Central memory CD4-positive, alpha-beta T cell (primary cell): ENCODE data around the gene DCAF4.
"Not testable (repeated sequence)": the region's sequence is repeated elsewhere in the genome, so short reads cannot be mapped to it uniquely, and the experiment has no call there.

Experiments
- DNase-seq: peaks from one replicate; pipeline ENCODE4 v3.0.0; 2022

The DCAF4 gene

GRCh38 chr14:72975770-72976169 is 49.5 kb downstream of the DCAF4 start:
- DNase-seq = no peak

GRCh38 chr14:72978856-72979255 is 52.6 kb downstream of the DCAF4 start:
- no peak for DNase-seq

- no peak for DNase-seq
Observed at GRCh38 chr14:72980863-72981262, 54.6 kb downstream of the DCAF4 start.

- no peak for DNase-seq
Observed at GRCh38 chr14:72982146-72982708, 56.0 kb downstream of the DCAF4 start.

GRCh38 chr14:72986214-72986613 is 60.0 kb downstream of the DCAF4 start:
- DNase-seq = no peak

- no peak for DNase-seq
Observed at GRCh38 chr14:72986857-72987256, 60.6 kb downstream of the DCAF4 start.

- DNase-seq = no peak
Observed at GRCh38 chr14:72990171-72990570, 63.9 kb downstream of the DCAF4 start.

GRCh38 chr14:72996916-72997315 is 70.7 kb downstream of the DCAF4 start:
- no peak for DNase-seq

GRCh38 chr14:72998252-72998903 is 72.1 kb downstream of the DCAF4 start:
- no peak for DNase-seq

GRCh38 chr14:72999316-72999715 is 73.1 kb downstream of the DCAF4 start:
- no peak for DNase-seq

GRCh38 chr14:73000073-73000472 is 73.8 kb downstream of the DCAF4 start:
- no peak for DNase-seq

- no peak for DNase-seq
Observed at GRCh38 chr14:73003681-73004080, 77.4 kb downstream of the DCAF4 start.

- not testable (repeated sequence) for DNase-seq
Observed at GRCh38 chr14:73004641-73005040, 78.4 kb downstream of the DCAF4 start.

GRCh38 chr14:73007835-73008234 is 81.6 kb downstream of the DCAF4 start:
- no peak for DNase-seq

- DNase-seq = no peak
Observed at GRCh38 chr14:73008501-73008900, 82.2 kb downstream of the DCAF4 start.
